Right kidney (tissue), 1 donor: Measurements from ENCODE around the gene TNIK.
A peak's percentile ranks its signal among the peaks of the same experiment; 100 is the strongest.
"Not testable (repeated sequence)": the region's sequence is repeated elsewhere in the genome, so short reads cannot be mapped to it uniquely, and the experiment has no call there.

Experiments
- DNase-seq: peaks from one replicate; pipeline ENCODE4 v3.0.0-alpha.2; 2016

Gene TNIK

DNA sequence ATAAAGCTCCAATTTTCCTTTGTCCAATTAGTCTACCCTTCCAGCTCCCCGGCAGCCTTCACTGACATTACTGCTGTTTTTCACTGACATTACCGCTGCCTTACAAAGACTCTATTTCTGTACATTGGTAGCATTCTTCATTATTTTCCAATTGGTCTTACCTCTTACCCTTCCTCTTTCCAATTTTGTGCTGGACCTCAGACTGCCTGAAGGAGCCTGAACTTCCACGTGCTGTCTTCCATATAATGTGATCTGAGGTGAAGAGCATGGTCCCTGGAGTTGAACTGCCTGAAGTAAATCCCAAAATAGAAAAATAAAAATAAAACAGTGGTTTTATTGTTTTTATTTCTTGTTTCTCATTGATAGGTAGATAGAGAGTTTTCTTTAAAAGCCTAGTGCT is 9.2 kb upstream of the TNIK start:
- no peak for DNase-seq

DNA sequence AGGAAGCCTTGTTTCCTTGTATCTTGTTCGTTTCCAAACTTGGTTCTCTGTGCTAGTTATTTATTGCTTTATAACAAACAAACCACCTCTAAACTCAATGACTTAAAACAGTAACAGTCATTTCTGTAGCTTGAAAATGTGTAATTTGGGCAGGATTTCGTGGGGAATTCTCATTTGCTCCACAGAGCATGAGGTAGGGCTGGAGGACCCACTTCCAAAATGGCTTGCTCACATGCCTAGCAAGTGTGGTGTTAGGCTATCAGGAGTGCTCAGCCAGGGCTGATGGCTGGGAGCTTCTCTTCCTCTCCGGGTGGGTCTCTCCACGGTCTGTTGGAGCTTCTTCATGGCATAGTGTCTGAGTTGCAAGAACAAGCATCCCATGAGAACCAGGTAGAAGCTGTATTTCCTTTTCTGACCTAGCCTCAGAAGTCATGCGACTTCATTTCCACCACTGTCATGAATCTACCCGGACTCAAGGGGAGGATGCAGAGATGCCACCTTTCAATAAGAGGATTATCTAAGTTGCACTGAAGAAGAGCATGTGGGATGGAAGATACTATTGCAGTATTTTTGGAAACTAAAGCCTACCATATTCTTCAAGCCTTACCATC is 8.2 kb upstream of the TNIK start:
- DNase-seq = no peak

DNA sequence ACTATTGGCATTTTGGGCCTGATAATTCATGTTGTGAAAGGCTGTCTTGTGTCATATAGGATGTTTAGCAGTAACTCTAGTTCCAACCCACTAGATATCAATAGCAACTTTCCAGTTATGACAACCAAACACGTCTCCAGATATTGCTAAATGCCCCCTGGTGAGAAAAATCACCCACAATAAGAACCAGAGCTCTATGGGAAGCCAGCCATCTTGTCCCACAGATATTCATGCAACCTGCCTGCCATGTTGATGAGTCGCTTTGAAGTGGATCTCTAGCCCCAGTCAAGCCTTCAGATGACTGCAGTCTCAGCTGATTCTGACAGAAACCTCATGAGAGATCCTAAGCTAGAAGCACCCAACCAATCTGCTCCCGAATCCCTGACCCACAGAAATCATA is 5.6 kb upstream of the TNIK start:
- DNase-seq = no peak

DNA sequence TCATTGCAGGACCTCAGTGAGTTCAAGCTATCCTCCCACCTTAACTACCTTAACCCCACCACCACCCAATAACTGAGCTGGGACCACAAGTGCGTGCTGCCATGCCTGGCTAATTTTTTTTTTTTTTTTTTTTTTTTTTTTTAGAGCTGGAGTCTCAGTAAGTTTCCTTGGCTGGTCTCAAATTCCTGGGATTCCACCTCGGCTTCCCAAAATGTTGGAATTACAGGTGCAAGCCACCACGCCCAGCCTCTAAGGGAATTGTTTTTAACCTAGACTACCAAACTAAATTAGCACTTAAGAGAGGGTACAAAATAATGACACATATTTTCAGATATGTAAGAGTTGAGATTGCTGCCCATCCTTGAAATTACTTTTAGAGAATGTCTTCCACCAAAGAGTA is 4.3 kb upstream of the TNIK start:
- DNase-seq = no peak

- no peak for DNase-seq
These were observed 2.0 kb upstream of the TNIK start for GRCh38 chr3:171462224-171462623.

DNA sequence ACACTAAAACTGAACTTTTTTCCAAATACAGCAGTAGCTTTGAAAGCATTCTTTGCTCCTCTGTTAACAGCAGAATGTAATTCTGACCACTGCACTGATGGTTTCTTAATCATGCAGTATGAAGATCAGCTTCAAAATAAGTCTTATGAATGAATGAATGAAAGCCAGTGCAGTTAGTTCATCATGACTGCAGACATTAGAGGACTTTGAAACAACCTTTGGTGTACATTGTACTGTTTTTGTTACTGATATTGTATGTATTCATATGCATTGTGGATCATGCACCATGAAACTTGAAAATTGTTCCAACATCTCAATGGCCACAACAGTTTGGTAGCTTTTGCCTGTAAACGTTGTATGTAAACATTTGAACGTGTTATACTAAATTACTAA is 1.3 kb upstream of the TNIK start:
- no peak for DNase-seq

DNA sequence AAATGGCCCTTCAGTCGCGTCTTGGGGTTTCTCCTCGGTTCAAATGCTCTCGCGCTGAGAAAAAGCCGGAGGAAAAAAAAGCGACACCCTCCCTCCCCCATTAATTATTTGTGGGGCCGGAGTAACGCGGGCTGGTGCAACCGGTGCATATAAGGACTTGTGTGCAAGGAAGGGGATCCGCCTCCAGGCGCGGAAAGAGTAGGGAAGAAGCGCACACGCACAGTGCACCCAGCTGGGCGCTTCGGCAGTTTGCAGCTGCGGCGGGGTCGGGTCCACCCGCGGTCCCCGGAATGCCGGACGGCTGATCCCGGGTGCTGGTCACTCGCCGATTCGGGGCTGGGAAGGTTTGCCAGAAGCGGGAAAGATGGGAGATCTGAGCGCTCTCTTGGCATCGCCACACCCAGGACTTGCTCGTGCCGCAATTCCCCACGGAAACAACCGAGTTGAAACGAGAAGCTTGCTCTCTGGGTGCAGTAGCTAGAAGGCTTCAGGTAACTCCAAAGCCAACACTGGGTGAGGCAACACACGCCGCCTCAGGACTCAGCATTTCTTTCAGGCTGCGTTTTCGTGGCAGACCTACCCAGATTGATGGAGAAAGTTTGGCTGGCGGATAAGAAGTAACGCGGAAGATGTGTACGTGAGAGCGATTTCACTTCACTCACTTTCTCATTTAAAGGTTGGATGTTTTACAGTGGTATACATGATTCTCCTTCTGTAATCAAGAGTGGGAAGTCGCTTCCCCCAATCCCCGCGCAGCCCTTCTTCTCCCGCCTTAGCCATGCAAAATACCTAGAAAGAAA is 720 bp upstream of the TNIK start:
- peak; percentile 84 for DNase-seq

DNA sequence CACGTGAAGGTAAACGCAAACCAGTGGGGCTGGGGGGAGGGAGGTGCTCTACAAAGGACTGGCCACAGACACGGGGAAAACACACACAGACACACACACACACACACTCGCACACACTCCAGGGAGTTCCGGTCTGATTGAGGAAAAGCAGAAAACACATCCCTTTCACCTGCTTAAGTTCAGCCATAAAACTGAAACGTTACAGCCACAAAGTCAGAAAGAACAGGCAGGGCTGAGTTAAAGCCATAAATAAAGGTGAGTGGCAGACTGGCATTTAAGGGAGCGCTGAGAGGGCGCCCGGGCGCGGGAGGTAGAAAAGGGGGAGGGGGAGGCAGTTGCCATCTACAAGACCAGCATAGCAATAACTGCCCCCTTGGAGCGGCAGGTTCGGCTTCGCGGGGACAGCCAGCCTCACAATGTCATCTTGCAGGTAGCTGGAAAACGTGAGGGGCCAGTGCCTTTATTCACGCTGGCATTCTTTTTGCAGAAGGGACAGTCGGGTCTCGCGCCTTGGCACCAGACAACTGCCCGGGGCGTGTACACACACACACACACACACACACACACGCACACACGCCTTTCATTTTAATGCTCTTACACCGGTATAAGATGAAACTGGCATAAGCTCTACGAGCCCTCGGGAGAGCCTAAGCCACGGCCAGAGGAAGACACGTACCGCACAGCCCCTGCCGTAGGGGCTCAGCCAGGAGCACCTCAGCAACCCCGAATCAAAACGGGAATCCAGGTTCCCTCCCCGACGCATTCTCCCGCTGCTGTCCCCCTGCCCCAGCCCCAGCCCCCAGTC is 866 bp downstream of the TNIK start:
- peak; percentile 81 for DNase-seq

DNA sequence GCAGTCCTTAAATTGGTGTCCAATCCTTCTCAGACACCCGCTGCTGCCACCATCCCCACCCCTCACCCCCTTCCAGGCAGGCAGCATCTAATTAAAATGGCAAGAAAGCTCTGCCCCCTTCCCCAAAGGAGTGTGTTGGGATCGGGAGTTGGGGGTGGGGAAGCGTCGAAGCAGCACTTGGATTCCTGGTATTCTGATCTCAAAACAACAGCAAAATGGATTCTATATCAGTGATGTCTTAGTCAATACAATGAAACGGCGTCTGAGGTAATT is 1.4 kb downstream of the TNIK start:
- DNase-seq = no peak

- peak; percentile 28 for DNase-seq
These were observed 1.9 kb downstream of the TNIK start for GRCh38 chr3:171458071-171458863.

DNA sequence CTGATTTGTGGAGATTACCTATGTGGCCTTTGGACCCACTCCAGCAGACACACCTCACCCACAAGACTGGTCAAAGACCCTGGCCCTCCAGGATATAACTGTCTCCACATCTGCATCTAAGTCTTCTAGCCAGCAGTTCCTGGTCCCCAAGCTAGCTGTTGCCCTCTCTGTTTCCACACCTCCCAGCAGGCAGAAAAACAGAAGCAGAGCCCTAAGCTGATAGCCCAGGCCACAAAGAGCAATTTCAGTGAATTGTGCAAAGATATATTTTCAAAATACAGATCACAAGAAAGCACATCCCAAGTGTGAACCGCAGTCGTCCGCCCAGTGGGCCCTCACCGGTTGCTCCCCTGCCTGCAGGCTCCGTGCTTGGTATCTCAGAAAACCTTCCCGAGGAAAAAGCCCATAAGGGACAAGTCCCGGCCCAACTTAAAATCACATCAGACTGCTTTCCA is 2.6 kb downstream of the TNIK start:
- DNase-seq = peak; percentile 18

- no peak for DNase-seq
These were observed 3.2 kb downstream of the TNIK start for GRCh38 chr3:171456765-171457606.

GRCh38 chr3:171455603-171456550 is 4.3 kb downstream of the TNIK start:
- DNase-seq = no peak

DNA sequence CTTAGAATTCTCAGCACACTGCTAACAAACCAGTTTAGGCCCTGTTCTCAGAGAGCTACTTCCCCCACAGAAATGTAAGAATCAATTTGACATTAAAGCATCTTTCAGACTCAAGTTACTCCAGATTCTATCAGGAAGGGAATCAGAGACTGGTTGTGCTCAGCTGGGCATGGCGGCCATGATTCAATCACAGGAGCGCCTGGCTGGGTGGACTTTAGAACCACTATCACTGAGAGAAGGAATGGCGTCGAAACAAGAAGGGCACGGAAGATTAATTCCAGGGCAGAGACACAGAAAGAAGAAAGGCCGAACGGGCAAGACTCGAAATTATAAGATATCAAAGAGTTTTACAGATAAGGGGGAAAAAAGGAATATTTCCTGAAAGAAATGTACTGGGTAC is 6.2 kb downstream of the TNIK start:
- DNase-seq = peak; percentile 35

DNA sequence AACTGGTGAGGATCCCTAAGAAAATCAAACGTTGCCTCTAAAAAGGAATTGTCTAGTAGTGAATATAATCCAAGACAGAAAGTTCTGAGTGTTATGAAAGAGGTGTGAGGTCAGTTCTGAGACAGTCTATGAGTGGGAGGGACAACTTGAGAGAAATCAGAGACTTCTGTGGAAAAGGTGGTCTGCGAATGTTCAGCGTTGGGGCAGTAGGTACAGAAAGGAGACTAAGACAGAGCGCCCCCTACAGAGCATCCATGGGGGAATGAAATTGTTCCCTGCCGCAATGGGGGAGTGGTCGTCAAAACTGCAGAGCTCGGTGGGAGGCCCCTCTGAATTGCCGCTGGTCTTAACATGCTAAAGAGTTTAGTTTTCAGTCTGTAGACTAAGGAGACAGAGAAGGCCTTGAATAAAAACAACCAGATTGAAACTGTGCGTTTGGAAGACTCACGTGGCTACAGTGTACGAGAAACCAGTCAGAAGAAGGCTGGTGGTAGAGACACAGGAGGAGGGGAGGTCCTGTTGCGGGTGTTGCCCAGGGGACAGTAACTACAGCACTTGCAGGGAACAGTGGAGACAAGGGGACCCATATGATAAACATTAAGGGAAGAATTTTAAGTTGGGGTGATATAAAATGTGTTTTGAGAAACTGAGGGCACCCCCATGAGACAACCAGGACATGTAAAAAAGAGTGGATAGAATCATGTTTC is 6.9 kb downstream of the TNIK start:
- DNase-seq = peak; percentile 41

- DNase-seq = no peak
These were observed 7.9 kb downstream of the TNIK start for GRCh38 chr3:171452328-171452727.

DNA sequence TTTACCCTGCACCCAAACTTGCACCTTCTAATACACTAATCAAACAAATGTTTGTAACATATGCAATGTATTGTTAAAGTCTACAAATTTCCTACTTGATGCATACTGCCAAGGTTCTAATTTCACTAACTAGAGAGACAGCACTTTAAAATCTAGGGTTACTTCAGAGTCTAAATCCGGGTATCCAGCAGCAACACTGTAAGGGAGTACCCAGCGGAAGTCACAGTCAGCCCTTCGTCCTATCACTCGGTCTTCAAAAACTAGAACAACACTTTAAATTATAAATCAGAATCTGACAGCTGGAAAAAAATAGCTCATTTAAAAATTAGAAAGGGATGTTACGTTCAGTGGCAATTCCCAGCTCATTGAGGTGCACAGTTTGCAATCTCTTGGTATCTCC is 8.3 kb downstream of the TNIK start:
- no peak for DNase-seq

- DNase-seq = not testable (repeated sequence)
These were observed 12.7 kb downstream of the TNIK start for GRCh38 chr3:171447579-171447891.

GRCh38 chr3:171446801-171447578 is 13.2 kb downstream of the TNIK start:
- DNase-seq = no peak
